ENCODE measurements around the gene TRMT10B.

Gene TRMT10B

GRCh38 chr9:37796232-37796631 is 42.6 kb downstream of the TRMT10B start:
- H2BK12ac ChIP-seq (ENCODE audit: low read length): no peak overlapping the region
- H2AK5ac ChIP-seq (ENCODE audit: low read depth, low read length): no peak overlapping the region
- no peak overlapping the region for H3K27ac ChIP-seq (replicated peaks; ENCODE audit: low read length)
- H2BK120ac ChIP-seq (ENCODE audit: low read depth, low read length): no peak overlapping the region
- no peak overlapping the region for H3K4me3 ChIP-seq (ENCODE audit: low read length in 2 of 2)
- H2BK15ac ChIP-seq (ENCODE audit: low read length): no peak overlapping the region
- H2AFZ ChIP-seq (ENCODE audit: low read length): no peak overlapping the region
- no peak overlapping the region for H3K23ac ChIP-seq (ENCODE audit: low read depth, low read length, poor library complexity)
- H3K9ac ChIP-seq (ENCODE audit: low read depth, low read length, poor library complexity): no peak overlapping the region
- H3K9me3 ChIP-seq (replicated peaks in 1 of 2; ENCODE audit: control insufficient read depth in 2 of 2, insufficient read depth in 1 of 2, low read depth in 1 of 2, low read length in 2 of 2): no peaks in the 10 kb centered on the region
- no peak overlapping the region for H3K18ac ChIP-seq (ENCODE audit: low read length)
- no peak overlapping the region for H3K4me2 ChIP-seq (ENCODE audit: insufficient read depth, low read length, poor library complexity, severe bottlenecking)
- no peak overlapping the region for H2BK5ac ChIP-seq (ENCODE audit: low read length)
- H3K79me1 ChIP-seq (ENCODE audit: low read depth, low read length): peaks cover 6% of the 10 kb centered on the region
- peaks cover 2 to 5% of the 10 kb centered on the region in 2 donors for H3K4me1 ChIP-seq (ENCODE audit: control insufficient read depth in 2 of 2, insufficient read depth in 1 of 2, low read depth in 1 of 2, low read length in 2 of 2)
- H4K8ac ChIP-seq (ENCODE audit: low read depth, low read length): no peak overlapping the region
- no peak overlapping the region for H4K91ac ChIP-seq (ENCODE audit: low read depth, low read length, poor library complexity)
- WGBS, 2 donors (ENCODE audit: extremely low coverage in 2 of 2, insufficient read length in 2 of 2, insufficient replicate concordance in 1 of 2): no CpG with 5 or more reads among the region's 2 CpGs
- peaks cover 0 to 4% (median 0%) of the 10 kb centered on the region in 3 experiments for H3K27me3 ChIP-seq (ENCODE audit: control insufficient read depth in 3 of 3, insufficient read depth in 3 of 3, low read depth in 1 of 3, low read length in 3 of 3)
- no peak overlapping the region for H3K4ac ChIP-seq (ENCODE audit: low read length)
- no peak overlapping the region for H3K14ac ChIP-seq (ENCODE audit: low read length)
- DNase-seq (ENCODE audit: low spot score): no peak
- H3K36me3 ChIP-seq (replicated peaks in 1 of 2; ENCODE audit: control insufficient read depth in 2 of 2, insufficient read depth in 2 of 2, low read length in 2 of 2): no peaks in the 10 kb centered on the region

- H2AK5ac ChIP-seq (ENCODE audit: low read depth, low read length): no peak overlapping the region
- H3K4me3 ChIP-seq (ENCODE audit: low read length in 2 of 2): no peak overlapping the region
- no peak overlapping the region for H4K91ac ChIP-seq (ENCODE audit: low read depth, low read length, poor library complexity)
- peaks cover 0 to 4% (median 0%) of the 10 kb centered on the region in 3 experiments for H3K27me3 ChIP-seq (ENCODE audit: control insufficient read depth in 3 of 3, insufficient read depth in 3 of 3, low read depth in 1 of 3, low read length in 3 of 3)
- DNase-seq (ENCODE audit: low spot score): no peak
- no peak overlapping the region for H2BK12ac ChIP-seq (ENCODE audit: low read length)
- H2BK120ac ChIP-seq (ENCODE audit: low read depth, low read length): no peak overlapping the region
- H4K8ac ChIP-seq (ENCODE audit: low read depth, low read length): no peak overlapping the region
- peaks cover 0 to 10% of the 10 kb centered on the region in 2 donors for H3K36me3 ChIP-seq (replicated peaks in 1 of 2; ENCODE audit: control insufficient read depth in 2 of 2, insufficient read depth in 2 of 2, low read length in 2 of 2)
- H2BK5ac ChIP-seq (ENCODE audit: low read length): no peak overlapping the region
- no peak overlapping the region for H2AFZ ChIP-seq (ENCODE audit: low read length)
- no CpG with 5 or more reads among the region's 1 CpG for WGBS, 2 donors (ENCODE audit: extremely low coverage in 2 of 2, insufficient read length in 2 of 2, insufficient replicate concordance in 1 of 2)
- H3K9me3 ChIP-seq (replicated peaks in 1 of 2; ENCODE audit: control insufficient read depth in 2 of 2, insufficient read depth in 1 of 2, low read depth in 1 of 2, low read length in 2 of 2): no peaks in the 10 kb centered on the region
- H3K4me2 ChIP-seq (ENCODE audit: insufficient read depth, low read length, poor library complexity, severe bottlenecking): no peak overlapping the region
- H3K27ac ChIP-seq (replicated peaks; ENCODE audit: low read length): no peak overlapping the region
- H3K4me1 ChIP-seq (ENCODE audit: control insufficient read depth in 2 of 2, insufficient read depth in 1 of 2, low read depth in 1 of 2, low read length in 2 of 2): peaks cover 6 to 14% of the 10 kb centered on the region in 2 donors
- H3K79me1 ChIP-seq (ENCODE audit: low read depth, low read length): peaks cover 8% of the 10 kb centered on the region
- no peak overlapping the region for H2BK15ac ChIP-seq (ENCODE audit: low read length)
- H3K18ac ChIP-seq (ENCODE audit: low read length): no peak overlapping the region
- no peak overlapping the region for H3K23ac ChIP-seq (ENCODE audit: low read depth, low read length, poor library complexity)
- no peak overlapping the region for H3K14ac ChIP-seq (ENCODE audit: low read length)
- no peak overlapping the region for H3K9ac ChIP-seq (ENCODE audit: low read depth, low read length, poor library complexity)
- no peak overlapping the region for H3K4ac ChIP-seq (ENCODE audit: low read length)
These were observed 45.1 kb downstream of the TRMT10B start for GRCh38 chr9:37798677-37799076.

DNA sequence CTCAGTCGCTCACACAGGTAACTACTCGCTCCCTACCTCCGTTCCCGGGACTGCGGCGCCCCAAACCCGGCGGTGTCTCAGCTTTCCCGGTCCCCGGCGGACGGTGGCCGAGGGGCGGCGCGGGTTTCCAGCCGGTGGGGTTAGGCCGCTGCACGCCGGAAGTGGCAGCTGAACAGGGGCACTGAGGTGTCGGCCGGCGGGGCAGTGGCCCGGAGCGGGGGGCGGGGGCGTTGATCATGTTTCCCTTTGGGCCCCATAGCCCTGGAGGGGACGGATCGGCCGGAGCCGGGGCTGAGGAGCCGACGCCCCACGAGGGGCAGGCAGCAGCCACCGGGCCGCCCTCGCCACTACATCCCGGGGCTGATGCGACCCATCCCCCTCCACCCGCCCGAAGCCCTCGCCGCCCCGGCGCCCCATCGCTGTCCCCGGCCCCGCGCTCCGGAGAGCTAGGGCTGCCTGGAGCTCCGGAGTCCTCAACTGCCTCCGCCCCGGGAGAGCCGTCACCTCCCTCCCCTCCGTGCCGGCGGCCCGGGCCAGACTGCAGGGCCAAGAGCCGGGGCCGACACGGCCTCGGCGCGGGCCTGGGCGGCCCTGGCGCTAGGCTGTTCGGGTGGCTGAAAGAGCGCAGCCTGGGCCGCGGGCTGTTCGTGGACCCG is 47.2 kb downstream of the TRMT10B start, which contains the start of gene DCAF10:
Gene DCAF10, plus strand, starts transcription at position 167 of the 656 bp plus-strand sequence. Its CDS starts 70 bp downstream, at position 237.
- H3K23ac ChIP-seq (ENCODE audit: low read depth, low read length, poor library complexity): peak within 1 kb of the TSS; percentile 100
- no peak within 1 kb of the TSS for H2BK12ac ChIP-seq (ENCODE audit: low read length)
- H2BK5ac ChIP-seq (ENCODE audit: low read length): peak within 1 kb of the TSS; percentile 79
- no peak within 1 kb of the TSS for H2AK5ac ChIP-seq (ENCODE audit: low read depth, low read length)
- peak within 1 kb of the TSS; percentile 98 for H3K18ac ChIP-seq (ENCODE audit: low read length)
- peak within 1 kb of the TSS; percentile 47 for H2BK120ac ChIP-seq (ENCODE audit: low read depth, low read length)
- H4K8ac ChIP-seq (ENCODE audit: low read depth, low read length): no peak within 1 kb of the TSS
- peaks cover 0 to 4% of the 10 kb centered on the region in 2 donors for H3K9me3 ChIP-seq (replicated peaks in 1 of 2; ENCODE audit: control insufficient read depth in 2 of 2, insufficient read depth in 1 of 2, low read depth in 1 of 2, low read length in 2 of 2)
- peak within 1 kb of the TSS; percentile 99 for H2AFZ ChIP-seq (ENCODE audit: low read length)
- H3K4me3 ChIP-seq (ENCODE audit: low read length in 2 of 2): peak within 1 kb of the TSS; percentile 99 to 100
- H3K4me1 ChIP-seq (ENCODE audit: control insufficient read depth in 2 of 2, insufficient read depth in 1 of 2, low read depth in 1 of 2, low read length in 2 of 2): peaks cover 6 to 14% of the 10 kb centered on the region in 2 donors
- H3K9ac ChIP-seq (ENCODE audit: low read depth, low read length, poor library complexity): peak within 1 kb of the TSS; percentile 99
- H3K79me1 ChIP-seq (ENCODE audit: low read depth, low read length): peaks cover 9% of the 10 kb centered on the region
- H3K4me2 ChIP-seq (ENCODE audit: insufficient read depth, low read length, poor library complexity, severe bottlenecking): peak within 1 kb of the TSS; percentile 74
- H3K27me3 ChIP-seq (ENCODE audit: control insufficient read depth in 3 of 3, insufficient read depth in 3 of 3, low read depth in 1 of 3, low read length in 3 of 3): no peaks in the 10 kb centered on the region
- no peak within 1 kb of the TSS for H2BK15ac ChIP-seq (ENCODE audit: low read length)
- H3K14ac ChIP-seq (ENCODE audit: low read length): peak within 1 kb of the TSS; percentile 79
- no CpG with 5 or more reads among the region's 72 CpGs for WGBS, 2 donors (ENCODE audit: extremely low coverage in 2 of 2, insufficient read length in 2 of 2, insufficient replicate concordance in 1 of 2)
- H3K27ac ChIP-seq (replicated peaks; ENCODE audit: low read length): peak within 1 kb of the TSS; percentile 84
- peaks cover 0 to 18% of the 10 kb centered on the region in 2 donors for H3K36me3 ChIP-seq (replicated peaks in 1 of 2; ENCODE audit: control insufficient read depth in 2 of 2, insufficient read depth in 2 of 2, low read length in 2 of 2)
- peak; percentile 87 for DNase-seq (ENCODE audit: low spot score)
- peak within 1 kb of the TSS; percentile 71 for H3K4ac ChIP-seq (ENCODE audit: low read length)
- no peak within 1 kb of the TSS for H4K91ac ChIP-seq (ENCODE audit: low read depth, low read length, poor library complexity)

DNA sequence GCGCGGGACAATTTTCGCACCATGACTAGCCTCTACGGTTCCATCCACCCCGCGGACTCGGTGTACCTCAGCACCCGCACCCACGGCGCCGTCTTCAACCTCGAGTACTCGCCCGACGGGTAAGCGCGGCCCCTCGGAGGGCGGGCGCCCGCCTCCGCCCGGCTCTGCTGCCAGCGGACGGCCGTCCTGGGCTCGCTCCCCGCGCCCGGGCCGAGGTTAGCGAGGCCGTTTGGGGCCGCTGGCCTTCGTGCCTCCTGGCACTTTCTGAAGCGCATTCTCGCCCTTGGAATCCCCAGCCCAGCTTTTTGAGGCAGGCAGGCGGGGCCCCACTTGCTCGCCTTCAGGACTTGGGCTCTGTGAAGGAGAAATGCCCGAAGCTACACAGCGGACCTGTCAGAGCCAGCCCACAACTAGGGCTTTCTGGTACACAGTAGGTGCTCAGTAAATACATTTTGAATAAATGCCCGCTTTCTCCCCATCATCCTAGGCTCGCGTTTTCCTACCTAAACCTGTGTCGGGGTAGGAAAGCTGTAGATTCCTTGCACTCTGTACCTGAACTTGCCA is 47.8 kb downstream of the TRMT10B start:
- Histone ChIP-seq H2AK5ac (ENCODE audit: low read depth, low read length) (no peak overlapping the region), H3K9me3 (replicated peaks in 1 of 2; ENCODE audit: control insufficient read depth in 2 of 2, insufficient read depth in 1 of 2, low read depth in 1 of 2, low read length in 2 of 2) (peaks cover 0 to 4% of the 10 kb centered on the region in 2 donors), H2BK120ac (ENCODE audit: low read depth, low read length) (peak overlapping the region; percentile 47), H2BK15ac (ENCODE audit: low read length) (no peak overlapping the region), H2BK5ac (ENCODE audit: low read length) (peak overlapping the region; percentile 79), H3K27me3 (ENCODE audit: control insufficient read depth in 3 of 3, insufficient read depth in 3 of 3, low read depth in 1 of 3, low read length in 3 of 3) (no peaks in the 10 kb centered on the region), H2AFZ (ENCODE audit: low read length) (peak overlapping the region; percentile 99), H3K18ac (ENCODE audit: low read length) (peak overlapping the region; percentile 95), H3K79me1 (ENCODE audit: low read depth, low read length) (peaks cover 10% of the 10 kb centered on the region), H3K27ac (replicated peaks; ENCODE audit: low read length) (peak overlapping the region; percentile 84), H4K91ac (ENCODE audit: low read depth, low read length, poor library complexity) (no peak overlapping the region), H3K23ac (ENCODE audit: low read depth, low read length, poor library complexity) (peak overlapping the region; percentile 100), H4K8ac (ENCODE audit: low read depth, low read length) (no peak overlapping the region), H3K4me3 (ENCODE audit: low read length in 2 of 2) (peak overlapping the region; percentile 99 to 100), H2BK12ac (ENCODE audit: low read length) (no peak overlapping the region), H3K14ac (ENCODE audit: low read length) (peak overlapping the region; percentile 79), H3K4me2 (ENCODE audit: insufficient read depth, low read length, poor library complexity, severe bottlenecking) (peak overlapping the region; percentile 74), H3K4me1 (ENCODE audit: control insufficient read depth in 2 of 2, insufficient read depth in 1 of 2, low read depth in 1 of 2, low read length in 2 of 2) (peaks cover 6 to 14% of the 10 kb centered on the region in 2 donors), H3K9ac (ENCODE audit: low read depth, low read length, poor library complexity) (peak overlapping the region; percentile 97), H3K4ac (ENCODE audit: low read length) (no peak overlapping the region), H3K36me3 (replicated peaks in 1 of 2; ENCODE audit: control insufficient read depth in 2 of 2, insufficient read depth in 2 of 2, low read length in 2 of 2) (peaks cover 0 to 18% of the 10 kb centered on the region in 2 donors)
- no peak for DNase-seq (ENCODE audit: low spot score)
- no CpG with 5 or more reads among the region's 45 CpGs for WGBS, 2 donors (ENCODE audit: extremely low coverage in 2 of 2, insufficient read length in 2 of 2, insufficient replicate concordance in 1 of 2)

Data from neuronal stem cell (in vitro differentiated cells).